H1 (cell line): ENCODE results near the gene ZNF407.

Experiments
- POLR2A ChIP-seq, 2 experiments: IDR thresholded peaks; 1 replicate in 1 of 2; 2 replicates in 1 of 2; pipeline ENCODE4 v1.6.1; 2011; ENCODE audit warnings: low read depth in 2 of 2, low read length in 2 of 2, mild to moderate bottlenecking in 2 of 2; ENCODE audit errors: control extremely low read depth in 1 of 2
- POLR2AphosphoS5 ChIP-seq: IDR thresholded peaks from 2 replicates; pipeline ENCODE4 v1.6.1; 2011; ENCODE audit warnings: low read depth, low read length
- RFX5 ChIP-seq: IDR thresholded peaks from 2 replicates; pipeline ENCODE4 v1.6.1; 2011; ENCODE audit warnings: low read depth, low read length, improper control_type of control experiment, borderline replicate concordance
- TF ChIP-seq, protein P1 (sequence below), 3 experiments: IDR thresholded peaks; 1 replicate in 2 of 3; 2 replicates in 1 of 3; pipeline versions ENCODE4 v1.5.1 to v1.6.1; 2011; ENCODE audit warnings: low read length in 3 of 3, mild to moderate bottlenecking in 3 of 3, inconsistent platforms in 2 of 3, low read depth in 1 of 3, moderate library complexity in 1 of 3; ENCODE audit not compliant: insufficient read depth in 1 of 3; ENCODE audit errors: control extremely low read depth in 1 of 3

DNA sequence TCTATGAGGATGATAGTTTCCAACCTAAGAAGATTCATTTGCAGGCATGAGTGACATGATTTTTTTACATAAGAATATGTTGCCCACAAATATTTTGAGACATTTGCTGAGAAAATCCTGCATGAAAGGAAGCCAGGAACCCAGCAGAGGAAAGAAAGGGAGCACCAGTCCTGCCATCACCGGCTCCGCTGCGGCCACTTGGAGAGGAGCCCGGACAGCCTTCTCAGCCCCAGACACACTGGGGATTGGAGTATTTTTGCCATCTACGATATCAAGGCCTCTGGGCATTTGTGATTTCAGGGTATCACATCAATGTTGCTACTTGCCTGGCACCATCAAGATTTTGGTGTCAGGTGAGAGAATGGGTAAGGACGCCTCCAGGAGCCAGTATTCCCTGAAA, 383.0 kb downstream of the ZNF407 start:
- TF ChIP-seq RFX5 (no peak), POLR2A (IDR thresholded peaks at IDR 0.05; ENCODE audit: control extremely low read depth in 1 of 2, low read depth in 2 of 2, low read length in 2 of 2) (no peak), POLR2AphosphoS5 (no peak)
- TF ChIP-seq, protein P1, sequence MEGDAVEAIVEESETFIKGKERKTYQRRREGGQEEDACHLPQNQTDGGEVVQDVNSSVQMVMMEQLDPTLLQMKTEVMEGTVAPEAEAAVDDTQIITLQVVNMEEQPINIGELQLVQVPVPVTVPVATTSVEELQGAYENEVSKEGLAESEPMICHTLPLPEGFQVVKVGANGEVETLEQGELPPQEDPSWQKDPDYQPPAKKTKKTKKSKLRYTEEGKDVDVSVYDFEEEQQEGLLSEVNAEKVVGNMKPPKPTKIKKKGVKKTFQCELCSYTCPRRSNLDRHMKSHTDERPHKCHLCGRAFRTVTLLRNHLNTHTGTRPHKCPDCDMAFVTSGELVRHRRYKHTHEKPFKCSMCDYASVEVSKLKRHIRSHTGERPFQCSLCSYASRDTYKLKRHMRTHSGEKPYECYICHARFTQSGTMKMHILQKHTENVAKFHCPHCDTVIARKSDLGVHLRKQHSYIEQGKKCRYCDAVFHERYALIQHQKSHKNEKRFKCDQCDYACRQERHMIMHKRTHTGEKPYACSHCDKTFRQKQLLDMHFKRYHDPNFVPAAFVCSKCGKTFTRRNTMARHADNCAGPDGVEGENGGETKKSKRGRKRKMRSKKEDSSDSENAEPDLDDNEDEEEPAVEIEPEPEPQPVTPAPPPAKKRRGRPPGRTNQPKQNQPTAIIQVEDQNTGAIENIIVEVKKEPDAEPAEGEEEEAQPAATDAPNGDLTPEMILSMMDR (IDR thresholded peaks at IDR 0.05; ENCODE audit: control extremely low read depth in 1 of 3, insufficient read depth in 1 of 3, low read depth in 1 of 3, low read length in 3 of 3) = no peak
